PFSK-1 (cell line): ENCODE results near the gene LTC4S.

ENCODE experiments used
- FOXP2 ChIP-seq: optimal IDR thresholded peaks from 2 replicates; pipeline ENCODE3; 2011; ENCODE audit warnings: borderline replicate concordance, control low read depth, inconsistent platforms; ENCODE audit not compliant: insufficient read depth; ENCODE audit errors: extremely low read length, extremely low read depth
- POLR2AphosphoS5 ChIP-seq: IDR thresholded peaks from 2 replicates; pipeline ENCODE4 v1.6.1; 2012; ENCODE audit warnings: low read depth, mild to moderate bottlenecking, control low read depth, low read length, moderate library complexity
- SIN3A ChIP-seq: IDR thresholded peaks from 2 replicates; pipeline ENCODE4 v1.6.1; 2012; ENCODE audit warnings: mild to moderate bottlenecking, low read length, moderate library complexity, borderline replicate concordance; ENCODE audit not compliant: insufficient read depth
- TAF1 ChIP-seq: IDR thresholded peaks from 2 replicates; pipeline ENCODE4 v1.6.1; 2012; ENCODE audit warnings: low read length, control low read depth, borderline replicate concordance; ENCODE audit not compliant: insufficient read depth
- TF ChIP-seq, protein P1 (sequence below), 2 experiments: IDR thresholded peaks; 2 replicates each; pipeline versions ENCODE4 v1.6.1 to v1.8.0; 2011 to 2012; ENCODE audit warnings: low read depth in 2 of 2, low read length in 2 of 2, control low read depth in 1 of 2, inconsistent platforms in 1 of 2, mild to moderate bottlenecking in 1 of 2, moderate library complexity in 1 of 2; ENCODE audit not compliant: insufficient read depth in 1 of 2

DNA sequence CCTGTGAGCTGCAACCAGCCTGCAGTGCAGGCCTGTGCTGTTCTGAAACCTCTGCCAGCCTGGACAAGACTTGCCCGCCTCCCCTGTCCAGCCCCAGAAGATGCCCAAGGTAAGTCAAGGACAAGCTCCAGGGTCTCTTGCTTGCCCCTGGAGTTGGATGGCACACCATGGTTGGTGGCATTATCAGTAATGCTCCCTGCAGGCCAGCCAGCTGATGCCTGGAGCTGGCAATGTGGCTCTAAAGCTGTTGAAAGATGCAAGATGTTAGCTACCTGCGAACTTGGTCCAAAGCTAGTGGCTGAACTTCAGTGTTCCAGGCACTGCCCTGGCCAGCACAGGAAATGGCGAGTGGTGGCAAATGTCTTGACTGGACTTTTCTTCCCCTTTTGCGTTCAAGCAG, 14.0 kb upstream of the LTC4S start:
- TF ChIP-seq POLR2AphosphoS5 (no peak), SIN3A (no peak), TAF1 (no peak), FOXP2 (no peak)
- TF ChIP-seq, protein P1, sequence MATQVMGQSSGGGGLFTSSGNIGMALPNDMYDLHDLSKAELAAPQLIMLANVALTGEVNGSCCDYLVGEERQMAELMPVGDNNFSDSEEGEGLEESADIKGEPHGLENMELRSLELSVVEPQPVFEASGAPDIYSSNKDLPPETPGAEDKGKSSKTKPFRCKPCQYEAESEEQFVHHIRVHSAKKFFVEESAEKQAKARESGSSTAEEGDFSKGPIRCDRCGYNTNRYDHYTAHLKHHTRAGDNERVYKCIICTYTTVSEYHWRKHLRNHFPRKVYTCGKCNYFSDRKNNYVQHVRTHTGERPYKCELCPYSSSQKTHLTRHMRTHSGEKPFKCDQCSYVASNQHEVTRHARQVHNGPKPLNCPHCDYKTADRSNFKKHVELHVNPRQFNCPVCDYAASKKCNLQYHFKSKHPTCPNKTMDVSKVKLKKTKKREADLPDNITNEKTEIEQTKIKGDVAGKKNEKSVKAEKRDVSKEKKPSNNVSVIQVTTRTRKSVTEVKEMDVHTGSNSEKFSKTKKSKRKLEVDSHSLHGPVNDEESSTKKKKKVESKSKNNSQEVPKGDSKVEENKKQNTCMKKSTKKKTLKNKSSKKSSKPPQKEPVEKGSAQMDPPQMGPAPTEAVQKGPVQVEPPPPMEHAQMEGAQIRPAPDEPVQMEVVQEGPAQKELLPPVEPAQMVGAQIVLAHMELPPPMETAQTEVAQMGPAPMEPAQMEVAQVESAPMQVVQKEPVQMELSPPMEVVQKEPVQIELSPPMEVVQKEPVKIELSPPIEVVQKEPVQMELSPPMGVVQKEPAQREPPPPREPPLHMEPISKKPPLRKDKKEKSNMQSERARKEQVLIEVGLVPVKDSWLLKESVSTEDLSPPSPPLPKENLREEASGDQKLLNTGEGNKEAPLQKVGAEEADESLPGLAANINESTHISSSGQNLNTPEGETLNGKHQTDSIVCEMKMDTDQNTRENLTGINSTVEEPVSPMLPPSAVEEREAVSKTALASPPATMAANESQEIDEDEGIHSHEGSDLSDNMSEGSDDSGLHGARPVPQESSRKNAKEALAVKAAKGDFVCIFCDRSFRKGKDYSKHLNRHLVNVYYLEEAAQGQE (IDR thresholded peaks at IDR 0.05; ENCODE audit: insufficient read depth in 1 of 2, low read depth in 2 of 2, low read length in 2 of 2), result no peak
